NCI-H2081 (cell line): ENCODE results near the gene ASF1A.

Experiments
- DNase-seq, 2 experiments: peaks; one replicate each; lab custom pipeline; 2025; lab: John Stamatoyannopoulos, UW

ASF1A gene

DNA sequence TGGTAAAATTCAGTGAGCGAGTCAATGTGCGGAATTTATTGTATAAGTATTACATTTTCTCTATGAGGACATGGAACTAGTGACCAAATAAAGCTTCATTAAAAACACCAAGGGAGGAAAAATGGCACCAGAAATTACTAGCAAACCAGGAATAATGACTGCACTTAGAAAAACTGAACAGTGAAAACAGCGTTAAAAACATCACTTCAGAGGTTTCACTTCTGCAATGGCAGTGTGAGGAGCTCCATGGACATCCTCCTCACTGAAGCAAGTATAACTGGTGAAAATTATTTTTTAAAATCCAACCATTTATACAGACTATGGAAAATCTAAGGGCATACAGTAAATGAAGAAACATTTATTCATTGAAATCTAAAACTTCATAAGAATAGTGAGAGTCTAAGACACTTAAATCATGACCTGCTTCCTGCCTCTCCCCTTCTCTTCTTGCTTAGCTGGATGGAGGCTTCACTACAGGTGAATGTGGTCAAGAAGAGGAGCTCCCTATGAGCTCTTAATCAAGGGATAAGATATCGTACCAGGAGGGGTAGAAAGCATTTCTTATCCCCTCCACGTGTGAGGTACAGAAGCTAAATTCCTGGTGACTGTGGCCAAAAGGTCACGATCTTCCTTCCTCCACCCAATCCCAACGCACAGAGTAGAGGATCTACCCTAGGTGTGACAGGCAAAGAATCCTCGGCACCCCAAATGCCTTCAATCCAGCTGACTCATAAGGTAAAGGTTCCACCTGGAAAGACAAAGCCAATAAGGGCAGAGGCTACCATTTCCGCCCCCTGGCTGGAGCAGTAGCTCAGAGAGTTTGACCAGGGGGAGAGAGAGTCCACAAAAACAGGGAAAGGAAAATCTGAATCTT, 12.3 kb upstream of the ASF1A start:
- DNase-seq, result no peak

DNA sequence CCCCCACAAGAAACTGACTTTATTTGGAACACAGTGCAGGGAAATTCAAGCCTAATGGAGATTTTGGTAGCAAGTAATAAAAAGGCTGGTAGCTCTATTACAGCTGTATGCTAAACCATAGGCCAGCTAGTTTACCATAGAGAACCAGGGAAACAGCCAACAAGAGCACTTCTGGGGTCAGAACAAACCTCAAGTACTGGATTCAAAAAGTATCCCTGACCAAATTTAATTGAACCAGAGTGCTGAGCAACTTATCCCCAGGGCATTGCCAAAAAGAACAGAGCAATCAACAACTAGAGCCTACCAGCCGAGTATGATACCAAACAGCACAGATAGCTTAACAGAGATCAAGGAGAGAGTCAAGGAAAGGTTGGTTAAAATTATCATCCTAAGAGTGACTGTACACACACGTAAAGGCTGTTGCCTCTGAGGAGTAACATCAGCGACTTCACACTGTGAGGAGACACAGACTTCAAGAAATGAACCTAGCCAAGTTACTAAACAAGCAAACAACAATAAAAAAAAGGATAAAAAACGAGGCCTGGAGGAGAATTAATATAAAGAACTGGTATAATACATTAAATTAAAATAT, 11.5 kb upstream of the ASF1A start:
- no peak for DNase-seq

- DNase-seq, result no peak
Observed at GRCh38 chr6:118886641-118887040, 7.3 kb upstream of the ASF1A start.

DNA sequence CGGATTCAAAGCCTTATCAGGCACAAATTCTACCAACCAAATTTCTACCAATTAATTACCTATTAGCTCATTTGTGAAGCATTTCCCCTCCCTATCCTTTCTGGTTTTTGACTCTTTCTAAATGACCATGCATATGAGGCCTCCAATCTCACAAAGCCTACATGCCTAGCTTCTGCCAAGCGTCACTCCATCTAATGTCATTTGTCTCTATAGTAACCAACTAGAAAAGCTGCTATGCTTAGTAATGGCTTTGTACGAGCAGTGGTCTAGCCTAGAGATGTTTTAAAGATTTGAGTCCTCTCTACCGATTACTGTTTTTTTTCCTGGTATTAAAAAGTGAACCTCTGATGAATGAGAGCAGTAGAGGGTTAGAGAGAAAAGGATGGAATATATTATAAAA, 4.8 kb upstream of the ASF1A start:
- peak in 1 of 2 experiments; percentile 2 for DNase-seq

DNA sequence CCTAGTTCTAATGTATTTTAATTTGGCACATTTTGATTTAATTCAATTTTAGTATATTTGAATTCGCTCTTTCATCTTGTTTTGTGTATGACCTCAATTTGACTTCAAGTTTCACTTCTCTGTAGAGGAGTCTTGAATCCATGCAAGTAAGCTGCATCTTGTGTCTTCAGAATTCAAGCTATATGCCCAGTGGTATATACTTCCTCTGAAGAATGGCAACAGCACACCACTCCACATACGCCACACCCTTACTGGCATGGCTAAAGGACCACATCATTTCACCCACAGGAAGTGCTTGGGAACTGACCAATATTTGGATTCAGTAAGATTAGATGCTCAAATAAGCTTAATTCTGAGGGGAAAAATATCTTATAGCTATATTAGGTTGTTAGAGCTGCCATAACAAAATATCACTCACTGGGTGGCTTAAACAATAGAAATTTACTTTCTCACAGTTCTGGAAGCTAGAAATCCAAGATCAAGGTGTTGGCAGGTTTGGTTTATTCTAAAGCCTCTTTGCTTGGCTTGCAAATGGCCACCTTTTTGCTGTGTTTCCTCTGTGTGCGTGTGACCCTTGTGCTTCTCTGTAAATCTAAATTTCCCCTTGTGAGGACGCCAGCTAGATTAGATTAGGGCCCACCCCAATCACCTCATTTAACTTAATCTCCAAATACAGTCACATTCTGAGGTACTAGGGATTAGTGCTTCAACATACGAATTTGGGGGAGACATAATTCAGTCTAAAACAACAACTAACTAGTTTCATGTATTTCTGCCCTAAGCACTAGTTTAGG, 2.8 kb upstream of the ASF1A start:
- DNase-seq, result no peak

DNA sequence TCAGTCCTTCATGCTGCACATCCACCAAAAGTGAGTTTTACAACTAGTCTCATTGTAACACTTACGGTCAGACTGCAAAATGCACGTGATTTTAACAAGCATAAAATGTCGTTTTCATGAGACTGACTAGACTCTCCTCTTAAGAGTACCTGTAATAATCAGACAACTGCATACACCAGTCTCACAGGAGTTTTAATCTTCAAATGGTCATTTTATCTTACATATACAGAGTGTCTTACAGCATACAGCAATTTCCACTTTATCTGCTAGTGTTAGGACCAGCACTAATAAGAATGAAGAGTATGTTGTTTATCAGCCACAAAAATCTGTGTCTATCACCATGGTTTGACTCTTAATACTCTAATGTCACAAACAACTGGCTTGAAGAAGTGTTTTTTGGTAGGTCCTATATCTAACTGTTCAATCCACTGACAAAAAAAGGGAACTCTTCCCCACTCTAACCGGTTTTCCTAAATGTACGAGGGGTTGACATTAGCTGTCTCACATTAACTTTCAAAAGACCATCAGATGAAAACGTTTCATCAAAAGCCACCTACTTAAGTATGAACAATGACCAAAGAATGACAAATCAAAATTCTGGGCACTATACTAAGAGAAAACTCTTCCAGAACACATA, 1.5 kb upstream of the ASF1A start:
- DNase-seq, result peak in 1 of 2 experiments; percentile 25

GRCh38 chr6:118893064-118893806, 717 bp upstream of the ASF1A start:
- DNase-seq, result peak; percentile 34 to 74

- peak; percentile 29 to 50 for DNase-seq
Observed at GRCh38 chr6:118894425-118895260, 691 bp downstream of the ASF1A start.

DNA sequence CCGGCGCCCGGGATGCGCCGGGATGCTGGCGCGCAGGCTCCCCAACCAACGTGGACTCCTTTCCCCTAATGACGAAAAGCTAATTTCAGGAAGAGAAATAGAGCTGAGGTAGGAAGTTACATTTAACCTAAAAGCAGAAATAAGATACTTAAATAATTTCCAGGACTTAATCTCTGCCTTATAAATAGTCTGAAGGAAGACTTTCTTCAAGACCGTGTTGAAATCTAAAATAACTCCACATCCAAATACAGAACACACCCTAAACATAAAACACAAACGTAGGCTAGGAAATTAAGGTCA, 1.3 kb downstream of the ASF1A start:
- DNase-seq, result no peak

DNA sequence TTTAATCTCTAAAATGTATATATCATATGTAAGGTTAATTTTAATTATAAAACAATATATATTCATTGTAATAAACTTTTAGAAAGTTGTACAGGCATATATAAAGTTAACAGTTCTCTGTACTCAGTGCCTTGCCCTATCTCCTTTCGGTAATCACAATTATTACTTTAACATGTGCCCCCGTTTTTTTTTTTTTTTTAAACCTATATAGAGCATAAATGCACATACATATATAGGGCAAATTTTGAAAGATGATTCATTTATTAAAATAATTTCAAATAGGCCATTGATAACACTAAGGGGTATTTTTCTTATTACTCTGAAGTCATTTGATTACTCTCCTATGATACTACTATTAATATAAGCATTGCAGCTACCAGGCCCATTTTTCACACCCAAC, 1.9 kb downstream of the ASF1A start:
- no peak for DNase-seq

GRCh38 chr6:118896339-118897136, 2.6 kb downstream of the ASF1A start:
- DNase-seq, result peak in 1 of 2 experiments; percentile 15

- no peak for DNase-seq
Observed at GRCh38 chr6:118897386-118897785, 3.4 kb downstream of the ASF1A start.

- DNase-seq, result no peak
Observed at GRCh38 chr6:118899948-118900347, 6.0 kb downstream of the ASF1A start.

DNA sequence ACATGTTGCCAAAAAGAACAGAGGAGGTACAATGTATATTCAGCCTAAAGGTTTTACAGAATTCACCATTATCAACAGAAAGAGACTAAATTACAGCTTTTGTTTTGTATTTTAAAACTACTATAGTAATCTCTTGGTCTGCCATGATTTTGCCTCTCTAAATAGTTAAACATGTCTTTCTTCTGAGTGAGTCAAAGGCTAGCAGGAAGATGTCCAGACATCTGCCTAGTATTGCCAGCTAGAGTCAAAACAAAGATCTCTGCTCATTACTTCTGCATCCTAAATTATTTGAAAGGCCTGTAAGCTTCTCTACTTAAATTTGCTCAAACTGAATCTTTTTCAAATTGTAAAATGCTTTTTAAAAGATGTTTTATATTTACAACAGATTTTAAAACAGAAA, 8.8 kb downstream of the ASF1A start:
- no peak for DNase-seq

DNA sequence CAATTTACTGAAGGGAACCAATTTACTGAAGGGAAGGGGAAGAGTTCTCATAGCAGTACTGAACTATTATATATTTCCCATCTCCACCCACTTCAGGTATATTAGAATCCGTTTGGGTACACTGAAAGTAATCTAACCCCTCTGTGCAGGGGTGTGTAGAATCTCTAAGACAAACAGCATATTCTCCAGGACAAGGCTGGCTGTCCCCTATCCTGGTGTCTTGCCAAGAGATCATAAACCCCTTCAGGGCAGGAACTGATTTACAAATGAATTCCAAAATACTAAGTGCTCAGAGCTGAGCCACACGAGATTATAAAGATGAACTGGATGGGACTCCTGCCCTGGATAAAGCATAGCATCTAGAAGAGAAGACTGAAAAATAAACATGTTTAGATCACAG, 9.2 kb downstream of the ASF1A start:
- DNase-seq, result no peak

- no peak for DNase-seq
Observed at GRCh38 chr6:118903691-118904090, 9.7 kb downstream of the ASF1A start.

DNA sequence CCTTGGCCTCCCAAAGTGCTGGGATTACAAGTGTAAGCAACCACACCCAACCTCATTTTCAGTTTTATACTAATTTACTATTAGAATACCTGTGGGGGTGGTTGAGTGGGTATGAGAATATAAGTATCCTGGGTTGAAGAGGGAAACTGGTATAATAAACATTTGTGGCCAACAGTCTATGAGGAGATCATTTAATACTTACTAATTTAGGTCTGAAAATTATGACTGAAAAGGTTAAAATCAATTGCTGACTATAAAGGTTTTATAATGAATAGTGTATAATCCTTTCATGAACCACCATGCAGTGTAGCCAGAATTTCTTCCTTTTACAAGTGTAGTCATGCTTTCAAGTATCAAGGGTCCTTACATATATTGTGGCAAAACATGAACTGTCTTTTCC, 11.1 kb downstream of the ASF1A start:
- no peak for DNase-seq

GRCh38 chr6:118905851-118906250, 11.9 kb downstream of the ASF1A start:
- DNase-seq, result no peak

GRCh38 chr6:118908441-118908840, 14.5 kb downstream of the ASF1A start:
- no peak for DNase-seq

GRCh38 chr6:118912646-118913045, 18.7 kb downstream of the ASF1A start:
- DNase-seq, result peak; percentile 4 to 23
